Inferior parietal cortex (tissue), 1 donor: ENCODE measurements around the gene MINDY2.
"Not testable (repeated sequence)": the region's sequence is repeated elsewhere in the genome, so short reads cannot be mapped to it uniquely, and the experiment has no call there.

Experiments used
- DNase-seq: peaks from one replicate; pipeline ENCODE4 v3.0.0-alpha.2; 2016; ENCODE audit errors: extremely low spot score

The MINDY2 gene

GRCh38 chr15:58749532-58750337 is 21.4 kb upstream of the MINDY2 start, which contains the start of gene ADAM10:
Gene ADAM10 (minus strand): TSS chr15:58749707. CDS start chr15:58749534, 173 bp downstream.
- DNase-seq, result peak; percentile 98

DNA sequence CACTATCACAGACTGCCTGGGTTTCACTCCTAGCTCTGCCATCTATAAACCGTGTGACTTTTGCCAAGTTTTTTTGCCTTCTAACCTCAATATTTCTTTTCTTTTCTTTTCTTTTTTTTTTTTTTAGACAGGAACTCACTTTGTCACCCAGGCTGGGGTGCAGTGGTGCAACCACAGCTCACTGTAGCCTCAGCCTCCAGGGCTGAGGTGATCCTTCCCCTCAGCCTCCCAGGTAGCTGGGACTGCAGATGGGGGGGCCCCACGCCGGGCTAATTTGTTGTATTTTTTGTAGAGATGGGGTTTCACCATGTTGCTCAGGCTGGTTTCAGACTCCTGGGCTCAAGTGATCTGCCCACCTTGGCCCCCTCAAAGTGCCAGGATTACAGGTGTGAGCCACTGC is 18.4 kb upstream of the MINDY2 start:
- DNase-seq, result no peak

DNA sequence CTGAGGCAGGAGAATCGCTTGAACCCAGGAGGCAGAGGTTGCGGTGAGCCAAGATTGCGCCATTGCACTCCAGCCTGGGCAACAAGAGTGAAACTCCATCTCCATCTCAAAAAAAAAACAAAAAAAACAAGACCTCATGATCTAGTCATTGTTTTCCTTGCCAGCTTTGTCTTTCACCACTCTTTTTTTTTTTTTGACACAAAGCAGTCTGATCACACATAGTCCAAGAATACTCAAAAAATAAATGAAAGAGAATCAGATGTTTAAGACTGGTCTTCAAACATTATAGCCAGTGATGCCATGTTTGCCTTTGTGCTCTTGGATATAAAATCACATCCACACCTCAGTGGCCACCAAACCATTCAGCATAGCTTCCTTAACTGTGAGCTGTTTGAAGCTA is 15.8 kb upstream of the MINDY2 start:
- DNase-seq, result no peak

- DNase-seq, result no peak
These were observed 15.1 kb upstream of the MINDY2 start for GRCh38 chr15:58755956-58756355.

DNA sequence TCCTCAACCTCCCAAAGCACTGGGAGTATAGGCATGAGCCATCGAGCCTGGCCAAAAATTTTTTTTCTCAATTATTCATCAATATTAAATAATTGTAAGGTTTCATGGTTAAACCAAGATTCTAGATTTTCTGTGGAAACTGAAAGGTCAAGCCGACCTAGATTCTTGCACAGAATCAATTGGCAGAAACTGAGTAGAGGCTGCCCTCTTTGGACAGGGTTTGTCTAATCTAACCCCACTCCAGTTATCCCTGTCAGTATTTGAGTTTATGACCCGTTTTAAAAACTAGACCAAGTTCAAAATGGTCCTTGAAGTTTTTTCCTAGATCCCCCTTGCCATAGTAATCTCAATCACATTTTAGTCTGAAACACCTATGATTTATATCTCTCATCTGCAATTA is 13.0 kb upstream of the MINDY2 start:
- peak; percentile 53 for DNase-seq

DNA sequence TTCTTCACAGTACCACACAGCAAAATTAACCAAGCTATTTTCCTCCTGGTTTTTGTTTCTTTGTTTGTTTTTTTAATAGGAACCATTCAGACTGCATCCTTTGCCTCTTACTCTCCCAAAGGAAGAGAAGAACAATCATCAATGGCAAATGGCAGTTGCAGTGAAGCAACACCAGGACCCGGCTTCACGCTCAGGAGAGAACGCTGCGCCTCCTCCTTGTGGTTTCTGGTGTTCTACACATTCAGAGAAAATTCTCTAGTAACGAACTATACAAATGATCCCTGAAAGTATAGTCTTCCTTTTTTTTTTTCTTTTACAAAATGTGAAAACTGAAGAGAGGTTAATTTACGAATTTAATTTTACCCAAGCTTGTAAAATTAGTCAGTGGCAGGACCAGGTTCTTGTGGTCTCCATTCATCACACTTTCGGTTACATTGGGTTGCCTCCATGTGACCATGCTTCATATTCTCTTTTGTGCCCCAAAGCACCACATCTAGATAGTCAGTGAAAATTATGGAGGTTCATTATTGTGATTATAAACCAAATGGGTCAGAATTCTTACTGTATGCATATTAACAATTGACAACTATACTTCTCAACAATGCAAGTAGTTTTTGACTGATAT is 10.6 kb upstream of the MINDY2 start:
- no peak for DNase-seq

- DNase-seq, result no peak
These were observed 10.1 kb upstream of the MINDY2 start for GRCh38 chr15:58761010-58761388.

DNA sequence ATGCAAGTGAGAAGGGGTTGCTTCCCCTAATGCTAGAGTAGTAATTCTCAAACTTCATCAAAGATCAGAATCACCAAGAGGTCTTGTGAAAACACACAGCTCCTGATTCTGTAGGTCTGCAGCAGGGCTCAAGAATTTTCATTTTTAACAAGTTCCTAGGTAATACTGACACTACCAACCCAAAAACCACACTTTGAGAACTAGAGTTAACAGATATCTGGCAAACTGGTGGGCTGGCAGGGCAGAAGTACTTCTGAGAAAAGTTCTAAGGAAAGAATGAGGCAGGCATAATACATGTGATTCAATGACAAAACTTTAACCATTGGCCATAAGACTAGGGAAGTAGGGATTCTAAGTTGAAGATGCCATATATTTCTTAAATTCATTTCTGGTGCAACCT is 8.8 kb upstream of the MINDY2 start:
- DNase-seq, result no peak

DNA sequence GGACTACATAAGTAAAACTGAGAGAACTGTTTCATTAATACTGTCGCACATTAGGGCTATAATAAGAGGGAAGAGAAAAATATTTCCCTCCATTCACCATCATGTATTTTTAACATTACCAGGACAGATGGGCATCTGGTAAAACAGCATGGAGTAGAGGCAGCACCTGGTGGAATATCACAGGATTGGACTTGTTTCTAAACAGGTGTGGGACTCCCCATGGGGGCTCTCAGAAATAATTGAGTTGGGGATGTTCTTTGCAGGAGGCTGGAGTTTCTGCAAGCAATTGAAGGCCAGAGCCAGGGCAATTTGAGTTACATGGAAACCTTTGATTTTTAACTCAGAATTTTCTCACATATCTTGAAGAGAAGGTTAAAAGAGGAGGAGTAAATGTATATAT is 8.4 kb upstream of the MINDY2 start:
- DNase-seq, result no peak

DNA sequence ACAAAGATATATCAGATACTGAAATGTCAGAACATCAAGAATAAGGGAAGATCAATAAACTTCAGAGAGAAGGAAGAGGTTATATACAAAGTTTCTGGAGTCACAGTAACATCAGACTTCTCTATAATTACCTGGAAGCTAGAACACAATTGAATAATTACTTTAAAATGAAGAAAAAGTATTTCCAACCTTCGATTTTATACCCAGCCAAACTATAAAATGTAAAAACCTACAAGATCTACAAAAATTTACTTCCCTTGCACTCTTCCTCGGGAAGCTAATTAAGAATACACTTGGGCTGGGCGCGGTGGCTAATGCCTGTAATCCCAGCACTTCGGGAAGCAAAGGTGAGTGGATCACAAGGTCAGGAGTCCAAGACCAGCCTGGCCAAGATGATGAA is 6.6 kb upstream of the MINDY2 start:
- DNase-seq, result no peak

- DNase-seq, result no peak
These were observed 4.8 kb upstream of the MINDY2 start for GRCh38 chr15:58766290-58766689.

DNA sequence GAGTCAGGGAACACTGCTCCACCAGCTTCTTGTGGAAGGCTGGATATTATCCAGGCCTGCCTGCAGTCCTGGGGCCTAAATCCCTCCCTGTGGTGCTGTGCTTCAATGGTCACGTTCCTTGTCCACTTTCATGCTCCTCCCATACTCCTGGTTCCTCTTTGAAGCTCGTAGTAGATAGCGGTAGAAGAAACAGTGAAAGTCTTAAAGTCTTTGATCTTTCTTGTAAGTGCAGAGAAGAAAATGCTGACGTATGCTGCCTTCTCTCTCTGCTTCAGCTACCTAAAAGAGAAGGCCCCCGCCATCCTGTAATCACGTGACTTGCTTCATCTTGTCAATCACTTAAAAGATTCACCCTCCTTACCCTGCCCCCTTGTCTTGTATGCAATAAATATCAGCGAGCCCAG is 2.5 kb upstream of the MINDY2 start:
- DNase-seq, result not testable (repeated sequence)

GRCh38 chr15:58770519-58770856 is 614 bp upstream of the MINDY2 start:
- no peak for DNase-seq

- DNase-seq, result no peak
These were observed 634 bp downstream of the MINDY2 start for GRCh38 chr15:58771621-58772250.

DNA sequence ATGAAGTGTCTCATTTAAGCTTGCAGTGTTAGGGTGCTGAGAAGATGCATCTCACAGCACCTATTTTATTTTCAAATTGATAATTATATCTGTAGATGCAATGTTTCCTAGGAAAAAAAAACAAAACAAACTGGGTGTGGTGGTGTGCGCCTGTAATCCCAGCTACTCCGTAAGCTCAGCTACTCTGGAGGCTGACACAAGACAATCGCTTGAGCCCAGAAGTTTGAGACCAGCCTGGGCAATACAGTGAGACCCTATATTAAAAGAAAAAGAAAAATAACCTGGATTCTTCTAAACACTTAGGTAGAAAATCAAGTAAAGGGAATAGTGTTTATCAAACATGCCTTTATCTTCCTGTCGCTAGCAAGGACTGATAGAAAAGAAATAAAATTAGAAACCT is 1.9 kb downstream of the MINDY2 start:
- DNase-seq, result no peak

GRCh38 chr15:58775402-58775801 is 4.3 kb downstream of the MINDY2 start:
- no peak for DNase-seq

DNA sequence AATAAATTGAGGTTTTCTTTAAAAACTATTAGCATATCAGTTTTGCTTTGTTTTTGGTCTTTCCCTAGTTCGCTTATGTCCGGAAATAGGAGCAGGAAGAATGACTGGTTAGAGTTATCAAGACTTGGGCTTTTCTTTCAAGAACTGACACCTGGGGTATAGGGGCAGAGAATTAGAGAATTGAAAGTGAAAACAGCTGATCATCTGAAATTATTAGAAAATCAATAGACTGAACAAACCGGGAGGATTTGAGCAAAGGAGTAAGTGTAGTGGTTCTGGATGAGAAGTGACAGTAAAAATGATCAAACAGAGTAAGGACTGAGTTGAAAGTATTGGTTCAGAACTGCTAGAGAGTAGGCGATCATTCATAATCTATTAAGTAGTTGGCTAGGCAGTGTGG is 6.0 kb downstream of the MINDY2 start:
- DNase-seq, result no peak

DNA sequence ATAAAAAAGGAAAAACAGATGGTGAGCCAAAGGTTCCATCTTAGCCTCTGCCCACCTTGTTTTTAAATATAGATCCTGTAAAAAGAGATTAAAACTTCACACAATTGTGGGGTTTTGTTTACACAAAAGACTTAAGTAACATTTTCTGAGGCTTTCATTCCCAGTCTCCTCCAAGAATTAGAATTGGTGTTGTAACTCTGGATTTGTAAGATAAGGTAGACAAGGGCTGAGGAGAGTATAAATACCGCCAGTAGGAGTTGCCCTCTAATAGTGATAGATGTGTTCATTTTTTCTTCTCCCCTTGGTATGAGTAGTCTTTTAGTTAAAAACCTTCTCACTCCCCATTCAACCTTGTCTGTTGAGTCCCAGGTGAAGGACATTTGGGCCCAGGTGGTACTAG is 8.5 kb downstream of the MINDY2 start:
- DNase-seq, result no peak

DNA sequence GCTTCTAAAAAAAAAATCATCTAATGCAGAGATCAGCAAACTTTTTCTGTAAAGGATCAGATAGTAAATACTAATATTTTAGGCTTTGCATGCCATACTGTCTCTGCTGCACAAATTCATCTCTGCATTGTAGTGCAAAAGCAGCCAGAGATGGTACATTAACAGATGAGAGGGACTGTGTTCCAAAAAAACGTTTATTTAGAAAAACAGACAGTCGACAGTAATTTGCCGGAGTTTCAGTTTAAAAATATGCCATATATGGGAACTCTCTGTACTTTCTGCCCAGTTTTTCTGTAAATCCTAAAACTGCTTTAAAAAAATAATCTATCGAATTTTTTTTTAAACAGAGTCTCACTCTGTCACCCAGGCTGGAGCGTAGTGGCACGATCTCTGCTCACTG is 14.3 kb downstream of the MINDY2 start:
- DNase-seq, result no peak

DNA sequence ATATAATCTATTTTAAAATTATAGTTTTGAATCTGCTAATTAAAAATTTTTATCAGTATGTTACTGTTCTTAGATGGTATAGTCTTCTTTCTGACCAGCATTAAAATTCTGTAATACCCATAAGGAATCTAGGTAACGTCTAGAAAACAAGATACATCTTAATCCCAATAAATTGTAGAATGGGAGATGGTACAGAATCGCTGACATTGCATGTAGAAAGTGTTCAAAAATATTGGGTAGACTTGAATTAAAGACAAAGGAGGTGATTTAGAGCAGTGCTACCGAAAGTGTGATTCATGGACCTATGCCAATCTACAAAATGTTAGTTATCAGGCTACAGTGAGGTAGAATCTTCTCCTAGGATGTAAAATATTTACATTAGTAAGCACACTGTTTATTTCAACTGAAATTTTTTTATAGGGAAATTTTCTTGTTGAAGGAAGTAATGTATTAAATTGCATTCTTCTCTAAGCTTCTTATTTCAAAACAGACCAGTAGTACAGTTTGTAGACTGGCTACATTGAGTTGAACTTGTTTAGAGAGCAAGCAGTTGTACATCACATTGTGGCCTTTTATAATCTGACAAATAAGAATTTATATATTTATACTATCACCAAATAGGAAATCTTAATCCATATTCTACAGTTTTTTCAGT is 17.1 kb downstream of the MINDY2 start:
- no peak for DNase-seq

GRCh38 chr15:58793862-58794261 is 22.8 kb downstream of the MINDY2 start:
- no peak for DNase-seq

DNA sequence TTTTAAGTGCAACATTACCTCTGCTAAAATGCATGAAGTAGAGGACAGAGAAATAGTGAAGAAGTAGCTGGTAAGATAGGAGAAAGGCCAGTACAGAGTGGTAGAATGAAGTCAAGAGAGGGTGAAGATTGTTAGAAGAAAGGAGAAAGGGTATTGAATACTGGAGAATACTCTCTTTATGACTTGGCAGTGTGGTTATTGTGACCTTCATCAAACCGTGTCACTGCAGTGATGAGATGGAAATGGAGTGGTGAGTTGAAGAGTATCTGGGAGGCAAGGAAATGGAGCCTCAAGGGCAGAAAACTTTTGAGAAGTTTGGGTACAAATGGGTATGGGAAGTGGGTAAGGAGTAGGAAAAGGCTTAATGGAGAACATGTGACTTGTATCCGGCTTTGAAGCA is 24.7 kb downstream of the MINDY2 start:
- DNase-seq, result no peak

DNA sequence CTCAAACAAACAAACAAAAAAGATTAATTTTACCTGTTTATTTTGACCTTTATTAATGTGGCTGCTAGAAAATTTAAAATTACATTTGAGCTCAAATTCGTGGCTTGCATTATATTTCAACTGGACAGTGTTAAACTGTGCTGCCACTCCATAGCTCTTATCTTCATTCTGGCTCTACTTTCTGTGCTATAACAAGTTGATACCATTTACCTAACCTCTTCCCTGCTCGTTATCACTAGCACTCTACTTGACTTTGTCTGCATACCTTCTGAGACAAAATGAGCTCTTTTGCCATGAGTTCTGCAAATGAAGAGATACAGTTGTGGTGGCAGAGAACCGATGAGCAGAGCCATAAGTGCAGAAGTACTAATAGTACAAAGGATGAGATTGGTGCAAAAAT is 26.4 kb downstream of the MINDY2 start:
- DNase-seq, result no peak
